PC-9 (cell line): ENCODE measurements around the gene GRID2. TPM values are rescaled to one million over a fixed set of nuclear protein-coding genes. Genes with fewer than 3 reads are reported as not detected.

ENCODE experiments used
- BruUV-seq: library from RNA; stranded (reverse); fragments of 400-500 nt; replicated peaks from 2 replicates; lab custom pipeline; 2021; lab: Mats Ljungman, UMichigan
- CTCF ChIA-PET: fragments of 300-600 bp; sonication (Branson Sonifier 250); formaldehyde crosslinking; loops from one replicate; lab custom pipeline; 2022; ENCODE audit warnings: antibody characterized with exemption; lab: Charles Lee
- POLR2A ChIA-PET: fragments of 300-600 bp; sonication (Branson Sonifier 250); formaldehyde crosslinking; loops from one replicate; lab custom pipeline; 2022; ENCODE audit warnings: antibody characterized with exemption; ENCODE audit not compliant: unreplicated experiment; lab: Charles Lee
- DNase-seq, 2 experiments: peaks; one replicate each; pipeline versions ENCODE4 v3.0.0 to v3.0.0-alpha.2; 2015 to 2022; ENCODE audit warnings: mixed read lengths in 1 of 2
- H2AFZ ChIP-seq: fragments of 200-600 bp; sonication (generic); 2 replicates; pipeline ENCODE4 v1.8.1; 2017; ENCODE audit warnings: antibody characterized with exemption
- H3F3A ChIP-seq: fragments of 200-600 bp; sonication (generic); 2 replicates; pipeline ENCODE4 v1.8.1; 2017; ENCODE audit warnings: antibody characterized with exemption, mild to moderate bottlenecking, low read depth; ENCODE audit not compliant: insufficient read depth
- H3K27ac ChIP-seq: fragments of 200-600 bp; sonication (generic); 2 replicates; pipeline ENCODE4 v1.6.1; 2016; ENCODE audit warnings: mixed run types
- H3K27me3 ChIP-seq: fragments of 200-600 bp; sonication (generic); 2 replicates; pipeline ENCODE4 v1.6.1; 2016; ENCODE audit warnings: low read depth, mixed run types; ENCODE audit not compliant: insufficient read depth
- H3K36me3 ChIP-seq: fragments of 200-600 bp; sonication (generic); 2 replicates; pipeline ENCODE4 v1.6.1; 2016; ENCODE audit warnings: low read depth, mixed run types
- H3K4me1 ChIP-seq: fragments of 200-600 bp; sonication (generic); replicated peaks from 2 replicates; pipeline ENCODE4 v1.6.1; 2016; ENCODE audit warnings: mixed run types; ENCODE audit not compliant: insufficient read depth
- H3K4me2 ChIP-seq: fragments of 200-600 bp; sonication (generic); 2 replicates; pipeline ENCODE4 v1.6.1; 2017; ENCODE audit warnings: mixed run types
- H3K4me3 ChIP-seq: fragments of 200-600 bp; sonication (generic); 2 replicates; pipeline ENCODE4 v1.6.1; 2016; ENCODE audit warnings: mixed run types
- H3K79me2 ChIP-seq: fragments of 200-600 bp; sonication (generic); 2 replicates; pipeline ENCODE4 v1.6.1; 2017; ENCODE audit warnings: low read depth, mixed run types
- H3K9me2 ChIP-seq: fragments of 200-600 bp; sonication (generic); 2 replicates; pipeline ENCODE4 v1.8.1; 2017; ENCODE audit warnings: mild to moderate bottlenecking; ENCODE audit not compliant: insufficient read depth
- H3K9me3 ChIP-seq: fragments of 200-600 bp; sonication (generic); 2 replicates; pipeline ENCODE4 v1.8.1; 2016; ENCODE audit warnings: low read depth; ENCODE audit not compliant: insufficient read depth
- H4K20me1 ChIP-seq: fragments of 200-600 bp; sonication (generic); 2 replicates; pipeline ENCODE4 v1.8.1; 2017; ENCODE audit not compliant: insufficient read depth
- CTCF ChIP-seq: fragments of 200-600 bp; sonication (generic); conservative IDR thresholded peaks from 2 replicates; pipeline ENCODE4 v1.6.1; 2017; ENCODE audit warnings: mixed run types, antibody characterized with exemption, mild to moderate bottlenecking, moderate library complexity
- EZH2 ChIP-seq: fragments of 200-600 bp; sonication (generic); IDR thresholded peaks from 2 replicates; pipeline ENCODE4 v1.8.0; 2017; ENCODE audit warnings: antibody characterized with exemption, low read depth
- intact Hi-C: fragments of 100-400 bp; cut with micrococcal nuclease; formaldehyde crosslinking; loops from one replicate; pipeline ENCODE4 v1.10.0; 2022; ENCODE audit not compliant: unreplicated experiment
- total RNA-seq: library from RNA; stranded (reverse); gene quantifications from 2 replicates; pipeline ENCODE4 v1.2.3, GENCODE V29; 2021

Gene GRID2
- total RNA-seq, 1 experiment from 2014 or later = not detected

DNA sequence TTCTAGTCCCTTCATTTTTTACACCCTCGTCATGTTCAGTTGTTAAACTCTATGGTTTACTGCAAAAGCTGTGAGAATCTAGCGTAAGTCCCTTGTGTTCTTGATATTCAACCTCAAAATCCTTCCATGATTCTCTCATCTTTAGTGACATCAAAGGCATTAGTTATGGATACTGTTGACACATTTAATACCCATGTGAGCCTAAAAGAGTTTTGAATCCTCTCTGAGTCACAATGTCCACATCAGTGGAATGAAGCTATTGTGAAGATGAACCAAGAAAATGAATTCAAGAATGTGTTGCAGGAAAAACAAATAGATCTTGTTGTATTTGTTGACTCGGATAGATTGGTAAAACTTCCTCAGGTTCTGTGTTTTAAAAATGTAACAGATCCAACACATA is 1130.1 kb downstream of the GRID2 start:
- Histone ChIP-seq H4K20me1 (no peaks in the 10 kb centered on the region), H2AFZ (no peak overlapping the region), H3K36me3 (no peaks in the 10 kb centered on the region), H3K79me2 (no peaks in the 10 kb centered on the region), H3F3A (no peaks in the 10 kb centered on the region), H3K4me2 (no peak overlapping the region), H3K4me1 (no peaks in the 10 kb centered on the region), H3K27me3 (no peaks in the 10 kb centered on the region), H3K27ac (no peak overlapping the region), H3K4me3 (no peak overlapping the region), H3K9me3 (no peaks in the 10 kb centered on the region), H3K9me2 (no peaks in the 10 kb centered on the region)
- no peak for TF ChIP-seq CTCF
- no peak for TF ChIP-seq EZH2
- intact Hi-C loops = no loop called here
- no TSS peak for BruUV-seq
- POLR2A ChIA-PET = no interaction called here
- CTCF ChIA-PET = no interaction called here
- no peak for DNase-seq

DNA sequence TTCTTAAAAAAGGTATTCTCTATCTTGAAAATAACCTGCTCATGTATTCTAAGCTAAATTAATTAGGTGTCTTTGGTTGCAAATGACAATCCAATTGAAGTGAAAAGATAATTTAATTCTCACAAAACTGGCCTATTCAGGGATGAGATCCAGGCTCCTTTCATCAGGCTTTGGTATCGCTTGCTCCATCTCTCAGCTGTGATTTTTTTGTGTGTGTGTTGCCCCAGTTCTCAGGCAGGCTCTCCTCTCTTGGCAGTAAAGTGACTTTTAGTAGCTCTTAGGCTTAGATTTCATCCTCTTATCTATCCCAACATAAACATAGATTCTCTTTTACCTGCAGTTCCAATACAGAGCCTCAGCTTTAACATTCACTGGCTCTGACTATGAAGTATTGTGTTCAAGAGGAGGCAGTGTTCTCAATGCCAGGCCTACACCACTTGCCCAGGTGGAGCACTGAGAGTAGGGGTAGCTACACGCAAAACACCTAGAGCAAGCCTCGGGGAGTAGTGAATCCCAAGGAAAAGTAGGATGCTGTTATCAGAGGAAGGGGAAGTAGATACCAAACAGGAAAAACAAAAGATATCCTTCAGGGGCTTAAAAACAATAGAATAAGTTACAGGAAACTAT is 1132.3 kb downstream of the GRID2 start:
- Histone ChIP-seq H3K4me1 (no peaks in the 10 kb centered on the region), H3K27ac (no peak overlapping the region), H3K9me2 (no peaks in the 10 kb centered on the region), H3K4me2 (no peak overlapping the region), H3K36me3 (no peaks in the 10 kb centered on the region), H3K4me3 (no peak overlapping the region), H3K27me3 (no peaks in the 10 kb centered on the region), H3F3A (no peaks in the 10 kb centered on the region), H3K79me2 (no peaks in the 10 kb centered on the region), H4K20me1 (no peaks in the 10 kb centered on the region), H3K9me3 (no peaks in the 10 kb centered on the region), H2AFZ (no peak overlapping the region)
- no peak for DNase-seq
- CTCF ChIA-PET = no interaction called here
- BruUV-seq = no TSS peak
- intact Hi-C loops = no loop called here
- TF ChIP-seq CTCF (no peak), EZH2 (no peak)
- POLR2A ChIA-PET = no interaction called here

DNA sequence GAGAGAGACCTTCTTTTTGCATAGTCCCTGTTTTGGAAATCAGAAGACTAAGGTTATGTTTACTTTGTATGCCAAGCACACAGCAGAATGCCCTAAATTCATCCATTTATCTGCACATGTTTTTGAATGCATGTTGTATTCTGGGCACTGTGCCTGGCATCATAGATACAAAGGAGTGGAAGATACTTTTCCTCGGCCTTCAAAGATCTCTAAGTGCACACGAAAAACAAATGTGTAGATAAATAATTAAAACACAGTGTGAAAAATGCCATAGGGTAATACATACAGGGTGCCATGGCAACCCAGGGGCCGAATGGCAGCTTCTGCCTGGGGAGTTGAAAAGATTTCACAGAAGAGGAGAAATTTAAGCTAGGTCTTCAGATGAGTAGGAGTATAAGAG is 1134.2 kb downstream of the GRID2 start:
- Histone ChIP-seq H3K27me3 (no peaks in the 10 kb centered on the region), H3K4me3 (no peak overlapping the region), H3F3A (no peaks in the 10 kb centered on the region), H3K36me3 (no peaks in the 10 kb centered on the region), H3K79me2 (no peaks in the 10 kb centered on the region), H3K9me3 (no peaks in the 10 kb centered on the region), H4K20me1 (no peaks in the 10 kb centered on the region), H2AFZ (no peak overlapping the region), H3K4me2 (no peak overlapping the region), H3K27ac (no peak overlapping the region), H3K4me1 (no peaks in the 10 kb centered on the region), H3K9me2 (no peaks in the 10 kb centered on the region)
- no peak for DNase-seq
- no TSS peak for BruUV-seq
- ChIA-PET POLR2A (no interaction called here), CTCF (no interaction called here)
- TF ChIP-seq EZH2 = no peak
- no peak for TF ChIP-seq CTCF
- intact Hi-C loops = no loop called here
